HepG2 (cell line): ENCODE data around the gene IQGAP3. TPM values are rescaled to one million over a fixed set of nuclear protein-coding genes. Genes with fewer than 3 reads are reported as not detected.

Experiments
- ATAC-seq: fragments of 200-7000 bp; cut with Tn5 transposase; 3 replicates; pipeline ENCODE4 v1.9.1; 2020; ENCODE audit warnings: mild to moderate bottlenecking, moderate library complexity
- BruUV-seq: library from RNA; stranded (reverse); fragments of 400-500 nt; replicated peaks from 2 replicates; lab custom pipeline; 2021; lab: Mats Ljungman, UMichigan
- CTCF ChIA-PET: fragments of 300-600 bp; formaldehyde crosslinking; extraction: SDS; loops from one replicate; lab custom pipeline; 2021; ENCODE audit warnings: low total read pairs, inconsistent platforms, low intra/inter-chr PET ratio; lab: Yijun Ruan, JAX
- POLR2A ChIA-PET: fragments of 350-600 bp; sonication (Branson Sonifier 250); formaldehyde crosslinking; loops from one replicate; lab custom pipeline; 2020; ENCODE audit warnings: antibody characterized with exemption, inconsistent platforms; lab: Yijun Ruan, JAX
- DNase-seq: peaks from one replicate; pipeline ENCODE4 v3.0.0-alpha.2; 2015; ENCODE audit warnings: low spot score
- FAIRE-seq: peaks from 3 replicates; lab custom pipeline; 2011; peaks lifted over from hg19 to GRCh38; lab: Jason Lieb, UNC
- H2AFZ ChIP-seq: one replicate; pipeline ENCODE4 v1.6.1; 2011; ENCODE audit warnings: low read length, inconsistent platforms
- H3K27ac ChIP-seq: fragments of 300-600 bp; 3 replicates; pipeline ENCODE4 v1.8.0; 2011; ENCODE audit warnings: mixed run types, mild to moderate bottlenecking, mixed read lengths, low read length, inconsistent platforms; ENCODE audit not compliant: insufficient read depth; ENCODE audit errors: extremely low read length
- H3K27me3 ChIP-seq, 2 experiments: fragments of 200-600 bp in 1 of 2; 2 replicates in 1 of 2; 3 replicates in 1 of 2; pipeline versions ENCODE4 v1.6.0 to v1.8.0; 2011; ENCODE audit warnings: low read length in 2 of 2, mild to moderate bottlenecking in 2 of 2, moderate library complexity in 2 of 2, inconsistent platforms in 1 of 2; ENCODE audit not compliant: insufficient read depth in 2 of 2, control insufficient read depth in 1 of 2
- H3K36me3 ChIP-seq, 2 experiments: fragments of 200-600 bp in 1 of 2; replicated peaks in 1 of 2; 2 replicates in 1 of 2; 3 replicates in 1 of 2; pipeline versions ENCODE4 v1.5.1 to v1.8.0; 2011; ENCODE audit warnings: low read length in 2 of 2, inconsistent platforms in 1 of 2; ENCODE audit not compliant: insufficient read depth in 2 of 2, control insufficient read depth in 1 of 2
- H3K4me1 ChIP-seq: 2 replicates; pipeline ENCODE4 v1.5.1; 2012; ENCODE audit warnings: low read length, inconsistent platforms; ENCODE audit not compliant: insufficient read depth
- H3K4me2 ChIP-seq: 2 replicates; pipeline ENCODE4 v1.6.0; 2011; ENCODE audit warnings: low read depth, low read length, inconsistent platforms
- H3K4me3 ChIP-seq, 3 experiments: fragments of 200-600 bp in 1 of 3; sonication (generic), shearing (Covaris generic) in 1 of 3; replicated peaks in 1 of 3; 2 replicates each; pipeline ENCODE4 v1.5.1; 2011 to 2016; ENCODE audit warnings: low read length in 3 of 3, inconsistent platforms in 2 of 3, low read depth in 2 of 3, mild to moderate bottlenecking in 2 of 3, control low read depth in 1 of 3, mixed read lengths in 1 of 3; ENCODE audit not compliant: insufficient read depth in 1 of 3
- H3K79me2 ChIP-seq: one replicate; pipeline ENCODE4 v1.6.1; 2011; ENCODE audit warnings: low read length, inconsistent platforms; ENCODE audit not compliant: insufficient read depth
- H3K9ac ChIP-seq: 2 replicates; pipeline ENCODE4 v1.6.0; 2011; ENCODE audit warnings: mild to moderate bottlenecking, low read depth, low read length, inconsistent platforms; ENCODE audit not compliant: insufficient read depth
- H3K9me3 ChIP-seq: 2 replicates; pipeline ENCODE4 v1.5.1; 2012; ENCODE audit warnings: mild to moderate bottlenecking, low read length
- H4K20me1 ChIP-seq: 2 replicates; pipeline ENCODE4 v1.6.0; 2011; ENCODE audit warnings: inconsistent platforms, mild to moderate bottlenecking, low read length, moderate library complexity; ENCODE audit not compliant: insufficient read depth
- MAFG ChIP-seq: sonication (generic); formaldehyde crosslinking; IDR thresholded peaks from 2 replicates; pipeline ENCODE4 v1.5.1; 2020; ENCODE audit warnings: mild to moderate bottlenecking, missing genetic modification reagents
- MLXIP ChIP-seq: sonication (generic); formaldehyde crosslinking; IDR thresholded peaks from 2 replicates; pipeline ENCODE4 v1.9.0; 2021; ENCODE audit warnings: missing genetic modification reagents, borderline replicate concordance
- SMAD1 ChIP-seq: sonication (generic); formaldehyde crosslinking; IDR thresholded peaks from 2 replicates; pipeline ENCODE4 v1.4.0; 2020; ENCODE audit warnings: missing genetic modification reagents, low read depth, mild to moderate bottlenecking, borderline replicate concordance
- YEATS2 ChIP-seq: sonication (generic); formaldehyde crosslinking; IDR thresholded peaks from 2 replicates; pipeline ENCODE4 v1.4.0; 2020; ENCODE audit warnings: missing genetic modification reagents, borderline replicate concordance
- ZNF124 ChIP-seq: sonication (generic); formaldehyde crosslinking; IDR thresholded peaks from 2 replicates; pipeline ENCODE4 v1.4.0; 2020; ENCODE audit warnings: missing genetic modification reagents
- ZNF280B ChIP-seq: sonication (generic); formaldehyde crosslinking; IDR thresholded peaks from 2 replicates; pipeline ENCODE4 v1.5.0; 2020; ENCODE audit warnings: missing genetic modification reagents, mild to moderate bottlenecking, borderline replicate concordance
- ZNF292 ChIP-seq: sonication (generic); formaldehyde crosslinking; IDR thresholded peaks from 2 replicates; pipeline ENCODE4 v1.8.1; 2022; ENCODE audit warnings: mild to moderate bottlenecking, low read depth, missing genetic modification reagents, borderline replicate concordance
- ZNF484 ChIP-seq: sonication (generic); formaldehyde crosslinking; IDR thresholded peaks from 2 replicates; pipeline ENCODE4 v1.5.1; 2020; ENCODE audit warnings: mild to moderate bottlenecking, low read depth, missing genetic modification reagents, borderline replicate concordance
- ZNF768 ChIP-seq: sonication (generic); formaldehyde crosslinking; IDR thresholded peaks from 2 replicates; pipeline ENCODE4 v1.4.0; 2020; ENCODE audit warnings: missing genetic modification reagents
- WGBS: methylation state at CpG from one replicate; pipeline ENCODE4 v1.1.6; 2017; ENCODE audit warnings: low lambda C conversion rate; 5-methylcytosine and 5-hydroxymethylcytosine counted together
- in situ Hi-C: cut with HindIII; loops from 2 replicates; pipeline ENCODE4 v1.10.0; 2017; ENCODE audit warnings: low pct_unique_long_range_greater_than_20kb; ENCODE audit not compliant: extremely low pct_ligation_motif_present
- intact Hi-C: fragments of 100-400 bp; cut with micrococcal nuclease; formaldehyde crosslinking; loops from one replicate; pipeline ENCODE4 v1.10.0; 2022; ENCODE audit not compliant: unreplicated experiment
- polyA plus RNA-seq, 8 experiments: library from polyadenylated mRNA; depleted of rRNA in 3 of 8; stranded (reverse) in 7 of 8; unstranded in 1 of 8; fragments of >200 nt; fragmentation: Illumina TruSeq in 4 of 8; extraction: Trizol in 4 of 8; gene quantifications; 2 replicates each; pipeline versions ENCODE4 v1.2.1 to v1.2.3, GENCODE V29; 2011 to 2016; ENCODE audit warnings: low read depth in 4 of 8, missing spikeins in 1 of 8, mixed read lengths in 1 of 8; ENCODE audit not compliant: insufficient read depth in 1 of 8
- total RNA-seq, 5 experiments: library from RNA; depleted of rRNA; stranded (reverse); fragments of >200 nt; fragmentation: Illumina TruSeq; extraction: Trizol; gene quantifications; 2 replicates each; pipeline ENCODE4 v1.2.3, GENCODE V29; 2016; ENCODE audit warnings: low read depth in 1 of 5

IQGAP3 gene
- total and polyA plus RNA-seq, 2 of the 13 experiments (the other 11 are each of a cell fraction or from before 2014, with no cell fraction given): 13.5 to 14.1 TPM

- intact Hi-C loops: no loop called here
- TF ChIP-seq ZNF768 (CRISPR knock-in tag) (peak; percentile 87), YEATS2 (CRISPR knock-in tag) (no peak)
- Histone ChIP-seq H3K79me2 (no peaks in the 10 kb centered on the region), H3K9ac (no peak overlapping the region), H3K27me3 (no peaks in the 10 kb centered on the region), H3K4me2 (no peak overlapping the region), H4K20me1 (no peaks in the 10 kb centered on the region), H2AFZ (no peak overlapping the region), H3K4me1 (no peaks in the 10 kb centered on the region), H3K9me3 (no peaks in the 10 kb centered on the region), H3K36me3 (peaks cover 17 to 66% of the 10 kb centered on the region in 2 experiments), H3K27ac (no peak overlapping the region), H3K4me3 (no peak overlapping the region)
- no TSS peak for BruUV-seq
- DNase-seq (no peak), FAIRE-seq (no peak), ATAC-seq (no peak)
- CTCF ChIA-PET: no interaction called here
- in situ Hi-C loops: no loop called here
- WGBS: 81% methylated on average over 4 of the region's 12 CpGs
- POLR2A ChIA-PET: no interaction called here
Measured at GRCh38 chr1:156534424-156535060, 37.8 kb downstream of the IQGAP3 start.

GRCh38 chr1:156533568-156534220, 38.7 kb downstream of the IQGAP3 start:
- H3K27ac ChIP-seq: no peak overlapping the region
- H4K20me1 ChIP-seq: no peaks in the 10 kb centered on the region
- no peak overlapping the region for H2AFZ ChIP-seq
- ATAC-seq (no peak), FAIRE-seq (no peak), DNase-seq (no peak)
- no peak overlapping the region for H3K4me3 ChIP-seq
- no TSS peak for BruUV-seq
- H3K9me3 ChIP-seq: no peaks in the 10 kb centered on the region
- TF ChIP-seq ZNF292 (CRISPR knock-in tag) (no peak), MLXIP (CRISPR knock-in tag) (no peak), ZNF280B (CRISPR knock-in tag) (no peak), ZNF124 (CRISPR knock-in tag) (no peak), ZNF484 (CRISPR knock-in tag) (no peak), MAFG (CRISPR knock-in tag) (no peak), SMAD1 (CRISPR knock-in tag) (no peak)
- in situ Hi-C loops: no loop called here
- H3K4me2 ChIP-seq: no peak overlapping the region
- no peaks in the 10 kb centered on the region for H3K27me3 ChIP-seq
- POLR2A ChIA-PET: no interaction called here
- H3K79me2 ChIP-seq: no peaks in the 10 kb centered on the region
- CTCF ChIA-PET: no interaction called here
- 90% methylated on average over 10 of the region's 11 CpGs for WGBS
- peaks cover 14 to 65% of the 10 kb centered on the region in 2 experiments for H3K36me3 ChIP-seq
- H3K4me1 ChIP-seq: no peaks in the 10 kb centered on the region
- H3K9ac ChIP-seq: no peak overlapping the region
- intact Hi-C loops: no loop called here
